HL-60 (cell line): ENCODE results near the gene RERE.
A peak's percentile ranks its signal among the peaks of the same experiment; 100 is the strongest.

ENCODE experiments used
- DNase-seq, 2 experiments: peaks; one replicate each; pipeline ENCODE4 v3.0.0-alpha.2; 2010 to 2020; ENCODE audit warnings: low read depth in 1 of 2, low spot score in 1 of 2
- H3K27ac ChIP-seq: fragments of 250-450 bp; sonication (Bioruptor Pico); replicated peaks from 2 replicates; pipeline ENCODE4 v1.5.1; 2020; ENCODE audit warnings: mild to moderate bottlenecking, moderate library complexity
- H3K27me3 ChIP-seq: fragments of 250-450 bp; sonication (Bioruptor Pico); 2 replicates; pipeline ENCODE4 v1.5.1; 2021; ENCODE audit warnings: mild to moderate bottlenecking, moderate library complexity; ENCODE audit not compliant: insufficient read depth, poor library complexity, severe bottlenecking
- H3K4me3 ChIP-seq: replicated peaks from 2 replicates; pipeline ENCODE4 v1.5.1; 2011; ENCODE audit warnings: mild to moderate bottlenecking, control low read depth, low read length; ENCODE audit not compliant: insufficient read depth
- GABPA ChIP-seq: IDR thresholded peaks from 2 replicates; pipeline ENCODE4 v1.6.1; 2012; ENCODE audit warnings: low read depth
- POLR2AphosphoS5 ChIP-seq: IDR thresholded peaks from 2 replicates; pipeline ENCODE4 v1.6.1; 2012; ENCODE audit warnings: low read depth
- SPI1 ChIP-seq: IDR thresholded peaks from 2 replicates; pipeline ENCODE4 v1.6.1; 2012; ENCODE audit warnings: low read depth, mild to moderate bottlenecking, borderline replicate concordance
- TF ChIP-seq, protein P1 (sequence below): IDR thresholded peaks from 2 replicates; pipeline ENCODE4 v1.6.1; 2012; ENCODE audit warnings: low read depth; ENCODE audit not compliant: insufficient replicate concordance
- TF ChIP-seq, protein P2 (sequence below): IDR thresholded peaks from one replicate; pipeline ENCODE4 v1.5.1; 2011; ENCODE audit warnings: low read length, control low read depth, inconsistent platforms; ENCODE audit not compliant: insufficient read depth

The RERE gene

DNA sequence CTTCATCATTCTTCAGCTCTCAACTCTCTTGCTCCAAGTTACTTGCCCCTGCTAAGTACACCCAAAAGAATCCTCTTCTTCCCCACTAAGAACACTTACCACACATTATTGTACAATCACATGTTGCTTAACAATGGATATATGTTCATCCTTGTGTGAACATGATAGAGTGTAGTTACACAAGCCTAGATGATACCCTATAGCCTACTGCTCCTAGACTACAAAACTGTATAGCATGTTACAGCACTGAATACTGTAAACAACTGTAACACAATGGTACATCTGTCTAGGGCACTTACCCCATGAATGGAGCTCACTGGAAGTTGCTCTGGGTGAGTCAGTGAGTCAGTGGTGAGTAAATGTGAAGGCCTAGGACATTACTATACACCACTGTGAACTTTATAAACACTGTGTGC lies 77.4 kb downstream of the RERE start:
- H3K27ac ChIP-seq, result no peak overlapping the region
- TF ChIP-seq, protein P1, sequence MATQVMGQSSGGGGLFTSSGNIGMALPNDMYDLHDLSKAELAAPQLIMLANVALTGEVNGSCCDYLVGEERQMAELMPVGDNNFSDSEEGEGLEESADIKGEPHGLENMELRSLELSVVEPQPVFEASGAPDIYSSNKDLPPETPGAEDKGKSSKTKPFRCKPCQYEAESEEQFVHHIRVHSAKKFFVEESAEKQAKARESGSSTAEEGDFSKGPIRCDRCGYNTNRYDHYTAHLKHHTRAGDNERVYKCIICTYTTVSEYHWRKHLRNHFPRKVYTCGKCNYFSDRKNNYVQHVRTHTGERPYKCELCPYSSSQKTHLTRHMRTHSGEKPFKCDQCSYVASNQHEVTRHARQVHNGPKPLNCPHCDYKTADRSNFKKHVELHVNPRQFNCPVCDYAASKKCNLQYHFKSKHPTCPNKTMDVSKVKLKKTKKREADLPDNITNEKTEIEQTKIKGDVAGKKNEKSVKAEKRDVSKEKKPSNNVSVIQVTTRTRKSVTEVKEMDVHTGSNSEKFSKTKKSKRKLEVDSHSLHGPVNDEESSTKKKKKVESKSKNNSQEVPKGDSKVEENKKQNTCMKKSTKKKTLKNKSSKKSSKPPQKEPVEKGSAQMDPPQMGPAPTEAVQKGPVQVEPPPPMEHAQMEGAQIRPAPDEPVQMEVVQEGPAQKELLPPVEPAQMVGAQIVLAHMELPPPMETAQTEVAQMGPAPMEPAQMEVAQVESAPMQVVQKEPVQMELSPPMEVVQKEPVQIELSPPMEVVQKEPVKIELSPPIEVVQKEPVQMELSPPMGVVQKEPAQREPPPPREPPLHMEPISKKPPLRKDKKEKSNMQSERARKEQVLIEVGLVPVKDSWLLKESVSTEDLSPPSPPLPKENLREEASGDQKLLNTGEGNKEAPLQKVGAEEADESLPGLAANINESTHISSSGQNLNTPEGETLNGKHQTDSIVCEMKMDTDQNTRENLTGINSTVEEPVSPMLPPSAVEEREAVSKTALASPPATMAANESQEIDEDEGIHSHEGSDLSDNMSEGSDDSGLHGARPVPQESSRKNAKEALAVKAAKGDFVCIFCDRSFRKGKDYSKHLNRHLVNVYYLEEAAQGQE, result no peak
- no peak for TF ChIP-seq GABPA
- peak in 1 of 2 experiments; percentile 37 for DNase-seq
- H3K27me3 ChIP-seq, result no peaks in the 10 kb centered on the region
- H3K4me3 ChIP-seq, result no peak overlapping the region

DNA sequence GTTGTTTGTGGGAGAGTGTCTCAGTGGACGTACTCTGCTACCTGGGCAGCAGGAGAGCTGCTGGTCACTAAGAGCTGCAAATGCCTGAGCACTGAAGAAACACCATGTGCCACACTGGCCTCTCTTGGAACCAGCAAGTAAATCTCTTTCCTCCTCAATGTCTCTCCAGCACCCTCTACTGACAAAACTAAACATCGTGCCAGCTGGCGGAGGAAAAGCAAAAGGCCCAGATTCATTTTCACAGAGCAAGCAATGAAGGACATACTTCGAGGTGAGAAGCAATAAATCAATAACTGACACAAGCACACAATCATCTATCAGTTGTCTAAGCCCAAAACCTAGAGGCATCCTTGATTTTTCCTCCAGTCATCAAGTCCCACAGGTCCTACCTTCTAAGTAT lies 78.1 kb downstream of the RERE start:
- TF ChIP-seq, protein P2, sequence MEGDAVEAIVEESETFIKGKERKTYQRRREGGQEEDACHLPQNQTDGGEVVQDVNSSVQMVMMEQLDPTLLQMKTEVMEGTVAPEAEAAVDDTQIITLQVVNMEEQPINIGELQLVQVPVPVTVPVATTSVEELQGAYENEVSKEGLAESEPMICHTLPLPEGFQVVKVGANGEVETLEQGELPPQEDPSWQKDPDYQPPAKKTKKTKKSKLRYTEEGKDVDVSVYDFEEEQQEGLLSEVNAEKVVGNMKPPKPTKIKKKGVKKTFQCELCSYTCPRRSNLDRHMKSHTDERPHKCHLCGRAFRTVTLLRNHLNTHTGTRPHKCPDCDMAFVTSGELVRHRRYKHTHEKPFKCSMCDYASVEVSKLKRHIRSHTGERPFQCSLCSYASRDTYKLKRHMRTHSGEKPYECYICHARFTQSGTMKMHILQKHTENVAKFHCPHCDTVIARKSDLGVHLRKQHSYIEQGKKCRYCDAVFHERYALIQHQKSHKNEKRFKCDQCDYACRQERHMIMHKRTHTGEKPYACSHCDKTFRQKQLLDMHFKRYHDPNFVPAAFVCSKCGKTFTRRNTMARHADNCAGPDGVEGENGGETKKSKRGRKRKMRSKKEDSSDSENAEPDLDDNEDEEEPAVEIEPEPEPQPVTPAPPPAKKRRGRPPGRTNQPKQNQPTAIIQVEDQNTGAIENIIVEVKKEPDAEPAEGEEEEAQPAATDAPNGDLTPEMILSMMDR, result no peak
- TF ChIP-seq POLR2AphosphoS5 (no peak), GABPA (no peak), SPI1 (no peak)
- TF ChIP-seq, protein P1, result no peak
- no peak overlapping the region for H3K4me3 ChIP-seq
- H3K27me3 ChIP-seq, result no peaks in the 10 kb centered on the region
- H3K27ac ChIP-seq, result no peak overlapping the region
- no peak for DNase-seq

DNA sequence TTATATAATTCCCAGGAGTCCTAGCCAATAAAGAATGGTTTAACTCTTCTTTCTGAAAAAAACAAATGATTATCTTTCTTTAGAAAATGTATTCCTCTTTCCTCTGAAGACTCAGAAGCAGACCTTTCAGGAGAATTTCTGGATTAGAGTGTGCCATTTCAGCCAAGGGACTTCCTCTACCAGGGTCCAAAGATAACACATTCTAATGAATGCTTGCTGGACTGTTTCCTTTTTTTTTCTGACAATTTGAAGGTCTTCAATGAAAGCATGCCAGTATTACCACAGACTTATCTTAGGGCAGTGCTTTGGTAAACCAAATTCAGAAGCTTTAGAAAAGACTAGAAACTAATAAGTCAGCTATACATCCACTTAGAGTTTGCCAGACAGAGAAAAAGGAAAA lies 80.5 kb downstream of the RERE start:
- TF ChIP-seq, protein P2, result no peak
- no peak for TF ChIP-seq SPI1
- TF ChIP-seq GABPA, result no peak
- TF ChIP-seq, protein P1, result no peak
- TF ChIP-seq POLR2AphosphoS5, result no peak
- no peak overlapping the region for H3K27ac ChIP-seq
- DNase-seq, result no peak

DNA sequence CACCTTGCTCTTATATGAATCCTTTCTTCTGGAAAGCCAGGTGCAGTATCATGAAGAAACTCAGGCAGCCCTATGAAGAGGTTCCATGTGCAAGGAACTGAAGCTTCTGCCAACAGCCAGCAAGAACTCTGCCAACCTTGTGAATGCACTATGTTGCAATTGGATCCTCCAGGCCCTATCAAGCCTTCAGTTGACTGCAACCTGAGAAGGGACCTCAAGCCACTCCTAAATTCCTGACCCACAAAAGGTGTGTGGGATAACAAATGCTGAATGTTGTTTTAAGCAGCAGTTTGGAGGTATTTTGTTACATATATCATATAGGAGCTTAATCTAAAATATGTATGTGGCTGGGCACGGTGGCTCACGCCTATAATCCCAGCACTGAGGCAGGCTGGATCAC lies 84.0 kb downstream of the RERE start:
- Histone ChIP-seq H3K27ac (no peak overlapping the region), H3K27me3 (no peaks in the 10 kb centered on the region), H3K4me3 (no peak overlapping the region)
- no peak for DNase-seq
- TF ChIP-seq POLR2AphosphoS5 (no peak), GABPA (no peak), SPI1 (no peak)
- TF ChIP-seq, protein P1, result no peak
- TF ChIP-seq, protein P2, result no peak

More for the DNA sequence above, 80.5 kb downstream of the RERE start:
- Histone ChIP-seq H3K4me3 (no peak overlapping the region), H3K27me3 (no peaks in the 10 kb centered on the region)
